Bronchial smooth muscle cell (primary cell): ENCODE data around the gene NIF3L1. TPM values are rescaled to one million over a fixed set of nuclear protein-coding genes. Genes with fewer than 3 reads are reported as not detected.

ENCODE experiments used
- total RNA-seq: library from RNA; depleted of rRNA; stranded (reverse); fragments of >200 nt; gene quantifications from 2 replicates; pipeline ENCODE4 v1.2.1, GENCODE V29; 2014

Gene NIF3L1, protein sequence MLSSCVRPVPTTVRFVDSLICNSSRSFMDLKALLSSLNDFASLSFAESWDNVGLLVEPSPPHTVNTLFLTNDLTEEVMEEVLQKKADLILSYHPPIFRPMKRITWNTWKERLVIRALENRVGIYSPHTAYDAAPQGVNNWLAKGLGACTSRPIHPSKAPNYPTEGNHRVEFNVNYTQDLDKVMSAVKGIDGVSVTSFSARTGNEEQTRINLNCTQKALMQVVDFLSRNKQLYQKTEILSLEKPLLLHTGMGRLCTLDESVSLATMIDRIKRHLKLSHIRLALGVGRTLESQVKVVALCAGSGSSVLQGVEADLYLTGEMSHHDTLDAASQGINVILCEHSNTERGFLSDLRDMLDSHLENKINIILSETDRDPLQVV
- 21.1 and 21.9 TPM in 2 replicates for total RNA-seq

DNA sequence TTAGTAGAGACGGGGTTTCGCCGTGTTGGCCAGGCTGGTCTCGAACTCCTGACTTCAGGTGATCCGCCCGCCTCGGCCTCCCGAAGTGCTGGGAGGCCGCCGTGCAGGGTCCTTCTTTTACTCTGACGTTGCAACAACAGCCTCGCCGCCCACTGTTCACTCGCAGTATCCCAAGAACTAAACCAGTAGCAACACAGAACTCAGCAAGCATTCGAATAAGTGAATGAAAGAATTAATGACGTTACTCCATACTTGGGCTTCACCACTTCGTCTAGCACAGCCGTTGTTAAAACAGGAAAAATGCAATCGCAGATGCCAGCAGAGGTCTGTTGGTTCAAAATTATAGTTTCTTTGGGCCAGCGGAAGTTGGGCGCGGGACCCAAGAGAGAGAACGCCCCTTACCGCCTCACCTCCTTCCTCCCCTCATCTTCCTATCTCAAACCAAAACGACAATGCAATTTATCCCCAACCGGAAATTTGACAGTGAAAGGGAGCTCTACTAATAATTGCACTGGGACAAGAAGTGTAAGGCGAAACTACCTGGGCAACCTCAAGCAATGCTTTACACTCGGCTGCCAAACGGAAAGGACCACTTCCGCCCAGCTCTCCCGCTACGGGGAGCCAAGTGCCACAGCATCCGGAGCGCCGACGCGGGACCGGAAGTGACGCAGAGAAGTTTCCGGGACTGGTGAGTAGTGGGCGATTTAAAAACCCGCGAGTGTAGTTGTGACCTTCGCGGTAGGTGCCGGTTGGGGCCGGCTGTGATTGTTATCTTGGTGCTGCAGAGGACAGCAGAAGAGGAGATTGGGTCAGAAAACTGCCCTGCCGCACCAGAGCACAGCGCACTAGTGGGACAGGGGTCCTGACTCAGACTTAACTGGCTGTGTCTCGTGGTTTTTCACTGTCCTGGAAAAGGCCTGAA lies at the start of gene NIF3L1, which contains the start of gene PPIL3:
TSS of gene NIF3L1 (plus strand) at position 668 of the 922 bp plus-strand sequence. CDS start 2,573 bp downstream, outside the sequence.
TSS of gene PPIL3 (minus strand) at position 374 of the 922 bp plus-strand sequence. CDS start 1,462 bp downstream, outside the sequence.

DNA sequence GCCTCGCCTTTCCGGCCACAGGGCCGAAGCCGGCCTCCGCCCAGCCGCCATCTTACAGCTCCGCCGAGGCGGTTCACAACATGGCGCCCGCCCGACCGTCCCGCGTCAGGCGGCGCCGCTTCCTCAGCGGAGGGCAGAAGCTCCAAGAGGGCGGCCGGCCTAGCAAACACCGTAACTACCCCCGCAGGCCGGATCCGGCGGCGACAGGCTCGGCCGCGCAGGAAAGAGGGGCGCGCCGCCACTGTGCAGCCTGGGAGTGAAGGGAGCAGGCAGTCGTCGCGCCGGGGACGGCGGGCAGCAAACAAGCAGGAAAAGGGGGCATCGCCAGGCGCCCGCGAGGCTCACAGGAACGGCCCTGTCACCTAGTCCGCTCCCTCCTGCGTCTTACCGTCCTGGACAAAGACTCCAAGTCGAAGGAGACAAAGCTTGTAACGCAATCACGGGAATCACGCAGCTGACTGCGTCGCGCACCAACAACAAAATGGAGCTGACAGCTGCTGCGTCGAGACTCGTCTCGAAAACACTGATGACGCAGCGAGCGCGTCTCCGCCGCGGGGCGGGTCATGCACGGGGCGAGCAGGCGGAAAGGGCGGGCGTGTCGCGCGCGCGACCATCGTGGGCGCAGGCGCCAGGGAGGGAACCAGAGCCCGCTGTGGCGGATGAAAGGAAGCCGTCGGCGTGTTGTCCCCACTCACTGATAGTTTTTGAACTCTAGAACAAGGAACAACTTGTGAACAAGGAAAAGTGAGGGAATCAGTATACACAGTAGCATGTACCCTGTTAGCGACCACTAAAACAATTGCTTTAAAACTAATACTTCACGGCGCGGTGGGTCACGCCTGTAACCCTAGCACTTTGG lies 24.8 kb upstream of the NIF3L1 start, which contains the start of gene CLK1:
TSS of gene CLK1 (minus strand) at position 483 of the 859 bp plus-strand sequence. CDS start 2,796 bp downstream, outside the sequence.

Other genes with a start within 250 kb of the NIF3L1 start
- gene BZW1, start 77.5 kb upstream of the NIF3L1 start, total RNA-seq, result 271 and 505 TPM in 2 replicates
- 76.1 and 107 TPM in 2 replicates for gene CLK1, start 24.7 kb upstream of the NIF3L1 start, total RNA-seq
- 66.5 and 67.0 TPM in 2 replicates for gene PPIL3, start 294 bp upstream of the NIF3L1 start, total RNA-seq
- 9.2 and 11.0 TPM in 2 replicates for gene ORC2, start 74.3 kb downstream of the NIF3L1 start, total RNA-seq
- gene HYCC2, start 182.3 kb downstream of the NIF3L1 start, total RNA-seq, result 6.8 and 7.4 TPM in 2 replicates
- gene NDUFB3, start 182.6 kb downstream of the NIF3L1 start, total RNA-seq, result 121 and 146 TPM in 2 replicates
- 46.0 and 68.8 TPM in 2 replicates for gene CFLAR, start 226.8 kb downstream of the NIF3L1 start, total RNA-seq